HG02943 (cell line): ENCODE data around the gene GDPD3.

Experiments
- ATAC-seq: cut with Tn5 transposase; IDR thresholded peaks from one replicate; pipeline ENCODE4 v1.9.1; 2021; ENCODE audit warnings: mild to moderate bottlenecking, low read depth, moderate library complexity; ENCODE audit not compliant: unreplicated experiment

The GDPD3 gene, protein sequence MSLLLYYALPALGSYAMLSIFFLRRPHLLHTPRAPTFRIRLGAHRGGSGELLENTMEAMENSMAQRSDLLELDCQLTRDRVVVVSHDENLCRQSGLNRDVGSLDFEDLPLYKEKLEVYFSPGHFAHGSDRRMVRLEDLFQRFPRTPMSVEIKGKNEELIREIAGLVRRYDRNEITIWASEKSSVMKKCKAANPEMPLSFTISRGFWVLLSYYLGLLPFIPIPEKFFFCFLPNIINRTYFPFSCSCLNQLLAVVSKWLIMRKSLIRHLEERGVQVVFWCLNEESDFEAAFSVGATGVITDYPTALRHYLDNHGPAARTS

DNA sequence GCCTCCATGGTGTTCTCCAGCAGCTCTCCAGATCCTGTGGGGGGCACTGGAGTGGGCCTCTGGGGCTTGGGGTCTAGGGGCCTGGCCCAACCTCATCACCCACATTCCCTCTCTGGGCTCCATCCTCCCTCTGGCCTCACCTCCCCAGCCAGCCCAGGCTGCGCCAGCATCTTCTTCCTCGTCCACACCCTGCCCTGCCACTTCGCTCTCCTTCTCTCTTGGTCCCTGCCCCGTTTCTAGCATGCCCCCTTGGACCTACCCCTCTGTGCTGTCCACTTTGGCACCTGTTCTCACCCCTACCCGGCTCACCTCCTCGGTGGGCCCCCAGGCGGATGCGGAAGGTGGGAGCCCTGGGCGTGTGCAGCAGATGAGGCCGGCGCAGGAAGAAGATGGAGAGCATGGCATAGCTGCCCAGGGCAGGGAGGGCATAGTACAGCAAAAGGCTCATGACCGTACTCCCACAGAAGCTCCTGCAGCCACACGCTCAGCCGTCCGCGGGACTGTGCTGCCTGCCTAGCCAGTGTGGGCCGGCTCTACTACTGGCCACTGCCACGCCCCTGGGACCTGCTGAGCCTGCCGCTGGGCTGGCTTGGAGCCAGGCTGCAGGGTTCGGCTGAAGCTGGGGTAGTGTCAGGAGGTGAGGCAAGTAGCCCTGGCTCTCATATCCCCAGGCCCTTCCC is at the start of gene GDPD3:
GDPD3 (minus strand) TSS at position 507 of the 680 bp plus-strand sequence; CDS start at position 448, 59 bp downstream.
- no peak for ATAC-seq

DNA sequence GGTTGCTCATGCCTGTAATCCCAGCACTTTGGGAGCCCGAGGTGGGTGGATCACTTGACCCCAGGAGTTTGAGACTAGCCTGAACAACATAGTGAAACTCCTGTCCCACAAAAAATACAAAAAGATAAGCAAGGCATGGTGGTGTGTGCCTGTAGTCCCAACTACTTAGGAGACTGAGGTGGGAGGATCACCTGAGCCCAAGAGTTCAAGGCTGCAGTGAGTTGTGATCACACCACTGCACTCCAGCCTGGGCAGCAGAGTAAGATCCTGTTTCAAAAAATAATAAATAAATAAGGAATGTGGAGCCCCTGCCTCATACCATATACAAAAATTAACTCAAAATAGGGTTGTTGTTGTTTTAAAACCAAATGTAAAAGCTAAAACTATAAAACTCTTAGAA is 43.9 kb upstream of the GDPD3 start:
- ATAC-seq = no peak

DNA sequence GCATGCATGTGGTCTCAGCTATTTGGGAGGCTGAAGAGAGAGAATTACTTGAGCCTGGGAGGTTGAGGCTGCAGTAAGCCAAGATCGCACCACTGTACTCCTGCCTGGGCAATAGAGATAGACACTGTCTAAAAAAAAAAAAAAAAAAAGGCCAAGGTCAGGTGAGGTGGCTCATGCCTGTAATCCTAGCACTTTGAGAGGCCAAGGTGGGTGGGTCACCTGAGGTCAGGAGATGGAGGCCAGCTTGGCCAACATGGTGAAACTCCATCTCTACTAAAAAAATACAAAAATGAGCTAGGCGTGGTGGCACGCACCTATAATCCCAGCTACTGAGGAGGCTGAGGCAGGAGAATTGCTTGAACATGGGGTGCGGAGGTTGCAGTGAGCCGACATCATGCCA is 41.9 kb upstream of the GDPD3 start:
- ATAC-seq = no peak

DNA sequence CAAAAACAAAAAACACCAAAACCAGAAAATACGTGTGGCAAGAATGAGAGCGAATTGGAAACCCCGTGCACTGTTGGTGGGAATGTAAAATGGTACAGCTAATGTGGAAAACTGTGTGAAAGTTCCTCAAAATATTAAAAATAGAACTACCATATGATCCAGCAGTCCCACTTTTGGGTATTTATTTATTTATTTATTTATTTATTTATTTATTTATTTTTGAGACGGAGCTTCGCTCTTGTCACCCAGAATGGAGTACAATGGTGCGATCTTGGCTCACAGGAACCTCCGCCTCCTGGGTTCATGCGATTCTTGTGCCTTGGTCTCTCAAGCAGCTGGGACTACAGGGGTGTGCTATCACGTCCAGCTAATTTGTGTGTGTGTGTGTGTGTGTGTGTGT is 39.2 kb upstream of the GDPD3 start:
- ATAC-seq = no peak

DNA sequence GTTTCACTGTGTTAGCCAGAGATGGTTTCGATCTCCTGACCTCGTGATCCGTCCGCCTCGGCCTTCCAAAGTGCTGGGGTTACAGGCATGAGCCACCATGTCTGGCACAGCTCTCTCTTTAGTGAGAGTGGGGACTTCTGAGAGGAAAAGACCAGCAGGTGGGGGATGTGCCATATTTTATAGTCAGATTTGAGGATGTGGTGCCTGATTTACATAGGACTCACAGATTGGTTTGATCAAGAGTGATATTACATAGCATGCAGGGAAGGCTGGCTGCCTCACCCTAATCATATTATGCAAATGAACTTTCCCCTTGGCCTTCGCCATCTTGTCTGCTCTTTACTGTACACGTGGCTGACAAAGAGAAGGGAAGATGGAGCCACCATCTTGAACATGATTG is 37.8 kb upstream of the GDPD3 start:
- ATAC-seq = no peak

DNA sequence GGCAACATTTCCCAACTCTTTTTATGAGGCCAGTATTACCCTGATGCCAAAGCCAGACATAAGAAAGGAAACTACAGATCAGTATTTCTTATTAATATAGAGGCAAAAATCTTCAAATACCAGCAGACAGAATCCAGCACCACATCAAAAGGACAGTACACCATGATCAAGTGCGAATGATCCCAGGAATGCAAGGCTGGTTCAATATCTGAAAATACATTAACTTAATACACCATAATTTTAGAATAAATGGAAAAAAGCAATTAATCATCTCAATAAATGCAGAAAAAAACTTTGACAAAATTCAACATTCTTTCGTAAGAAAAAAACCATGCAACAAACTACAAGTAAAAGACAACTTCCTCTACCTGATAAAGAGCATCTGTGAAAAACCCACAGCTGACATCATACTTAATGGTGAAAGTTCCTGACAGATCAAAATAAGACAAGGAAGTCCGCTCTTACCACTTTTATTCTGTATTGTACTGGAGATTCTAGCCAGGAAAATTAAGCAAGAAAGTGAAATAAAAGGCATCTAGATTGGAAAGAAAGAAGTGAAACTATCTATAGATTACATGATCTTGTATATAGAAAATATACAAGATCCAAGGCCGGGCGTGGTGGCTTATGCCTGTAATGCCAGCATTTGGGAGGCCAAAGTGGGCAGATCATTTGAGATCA is 36.1 kb upstream of the GDPD3 start:
- no peak for ATAC-seq

DNA sequence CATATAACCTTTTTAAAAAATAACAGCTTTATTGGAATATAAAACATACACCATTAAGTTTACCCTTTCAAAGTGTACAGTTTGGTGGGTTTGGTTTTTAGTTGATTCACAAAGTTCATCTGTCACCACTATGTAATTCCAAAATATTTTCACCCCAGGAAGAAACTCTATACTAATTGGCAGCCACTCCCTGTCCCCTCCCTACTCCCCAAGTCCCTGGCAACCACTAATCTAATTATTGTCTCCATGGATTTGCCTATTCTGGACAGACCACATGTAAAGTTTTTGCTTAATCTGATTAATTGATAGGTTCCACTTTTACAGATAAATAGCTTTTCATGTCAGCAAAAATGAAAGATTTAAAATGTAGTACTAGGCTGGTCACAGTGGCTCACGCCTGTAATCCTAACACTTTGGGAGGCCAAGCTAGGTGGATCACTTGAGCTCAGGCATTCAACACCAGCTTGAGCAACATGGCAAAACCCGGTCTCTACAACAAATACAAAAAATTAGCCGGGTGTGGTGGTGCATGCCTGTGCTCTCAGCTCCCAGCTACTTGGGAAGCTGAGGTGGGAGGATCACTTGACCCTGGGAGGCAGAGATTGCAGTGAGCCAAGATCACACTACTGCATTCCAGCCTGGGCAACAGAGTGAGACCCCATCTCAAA is 34.6 kb upstream of the GDPD3 start:
- no peak for ATAC-seq

DNA sequence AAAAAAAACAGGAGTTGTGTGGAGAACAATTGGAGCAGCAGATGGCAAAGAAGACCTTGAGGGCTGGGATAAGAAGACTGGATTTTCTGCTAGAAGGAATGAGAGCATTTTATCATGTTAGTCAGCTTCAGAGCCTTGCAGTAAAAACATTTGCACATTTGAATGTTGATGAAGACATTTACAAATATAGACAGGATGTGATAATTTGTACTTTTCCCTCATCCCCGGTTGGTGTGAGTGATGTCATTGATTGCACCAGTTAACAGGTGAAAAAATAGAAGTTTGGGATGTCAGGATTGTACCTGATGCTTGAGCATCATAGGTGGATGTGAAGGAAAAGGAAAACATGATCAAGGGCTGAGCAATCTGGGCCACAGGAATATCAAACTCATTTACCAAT is 32.3 kb upstream of the GDPD3 start:
- no peak for ATAC-seq

DNA sequence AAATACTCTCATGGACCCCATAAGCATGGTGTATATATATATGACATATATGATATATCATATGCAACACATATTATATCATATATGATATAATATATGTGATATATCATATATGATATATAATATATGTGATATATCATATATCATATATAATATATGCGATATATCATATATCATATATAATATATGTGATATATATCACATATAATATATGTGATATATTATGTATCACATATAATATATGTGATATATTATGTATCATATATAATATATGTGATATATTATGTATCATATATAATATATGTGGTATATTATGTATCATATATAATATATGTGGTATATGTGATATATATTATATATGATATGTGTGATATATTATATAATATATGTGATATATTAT is 31.6 kb upstream of the GDPD3 start:
- no peak for ATAC-seq

DNA sequence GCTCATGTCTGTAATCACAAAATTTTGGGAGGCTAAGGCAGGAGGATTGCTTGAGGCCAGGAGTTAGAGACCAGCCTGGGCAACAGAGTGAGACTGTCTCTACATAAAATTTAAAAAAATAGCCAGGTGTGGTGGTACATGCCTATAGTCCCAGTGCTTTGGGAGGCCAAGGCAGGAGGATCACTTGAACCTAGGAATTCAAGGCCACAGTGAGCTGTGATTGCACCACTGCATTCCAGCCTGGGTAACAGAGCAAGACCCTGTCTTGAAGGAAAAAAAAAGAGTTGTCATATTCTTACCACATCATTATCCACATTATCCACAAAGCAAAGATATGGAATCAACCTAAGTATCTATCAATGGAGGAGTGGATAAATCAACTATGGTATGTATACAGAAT is 30.7 kb upstream of the GDPD3 start:
- ATAC-seq = no peak

DNA sequence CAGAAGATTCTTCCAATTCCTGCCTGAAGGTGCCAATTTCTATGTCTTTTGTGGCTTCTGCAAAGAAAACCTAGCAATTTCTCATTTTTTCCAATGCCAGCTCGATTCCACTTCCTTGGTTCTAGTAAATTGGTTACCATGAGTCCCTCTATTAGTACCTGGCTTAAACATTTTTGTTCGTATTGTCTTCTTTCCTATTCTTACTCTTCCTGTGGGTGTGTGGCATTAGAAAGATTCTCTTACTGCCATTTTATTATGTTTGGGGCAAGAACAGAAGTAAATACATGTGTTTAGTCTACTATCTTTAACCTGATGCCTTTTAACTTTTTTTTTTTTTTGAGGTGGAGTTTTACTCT is 30.0 kb upstream of the GDPD3 start:
- ATAC-seq = no peak

DNA sequence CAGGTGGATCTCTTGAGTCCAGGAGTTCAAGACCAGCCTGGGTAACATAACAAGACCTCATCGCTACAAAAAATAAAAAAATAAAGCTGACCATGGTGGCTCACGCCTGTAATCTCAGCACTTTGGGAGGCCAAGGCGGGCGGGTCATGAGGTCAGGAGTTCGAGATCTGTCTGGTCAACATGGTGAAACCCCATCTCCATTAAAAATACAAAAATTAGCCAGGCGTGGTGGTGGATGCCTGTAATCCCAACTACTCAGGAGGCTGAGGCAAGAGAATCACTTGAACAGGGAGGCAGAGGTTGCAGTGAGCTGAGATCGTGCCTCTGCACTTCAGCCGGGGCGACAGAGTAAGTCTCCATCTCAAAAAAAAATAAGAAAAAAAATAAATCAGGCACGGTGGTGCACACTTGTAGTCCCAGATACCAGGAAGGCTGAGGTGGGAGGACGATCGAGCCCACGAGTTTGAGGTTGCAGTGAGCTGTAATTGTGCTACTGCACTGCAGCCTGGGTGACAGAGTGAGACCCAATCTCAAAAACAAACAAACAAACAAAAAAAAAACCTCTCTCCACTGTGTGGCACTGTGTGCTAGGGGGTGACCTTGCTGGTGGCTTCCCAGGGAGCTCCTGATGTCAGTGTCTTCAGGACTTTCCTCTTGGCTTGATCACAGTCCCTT is 29.5 kb upstream of the GDPD3 start:
- ATAC-seq = no peak

DNA sequence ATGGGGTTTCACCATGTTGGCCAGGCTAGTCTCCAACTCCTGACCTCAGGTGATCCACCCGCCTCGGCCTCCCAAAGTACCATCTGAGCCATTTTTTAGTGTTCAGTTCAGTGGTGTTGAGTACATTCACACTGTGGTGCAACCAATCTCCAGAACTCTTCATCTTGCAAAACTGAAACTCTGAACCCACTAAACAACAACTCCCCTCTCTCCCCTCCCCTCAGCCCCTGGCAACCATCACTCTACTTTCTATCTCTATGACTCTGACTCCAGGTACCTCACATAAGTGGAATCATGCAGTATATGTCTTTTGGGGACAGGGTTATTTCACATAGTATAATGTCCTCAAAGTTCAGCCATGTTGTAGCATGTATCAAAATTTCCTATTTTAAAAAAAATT is 28.4 kb upstream of the GDPD3 start:
- ATAC-seq = no peak

DNA sequence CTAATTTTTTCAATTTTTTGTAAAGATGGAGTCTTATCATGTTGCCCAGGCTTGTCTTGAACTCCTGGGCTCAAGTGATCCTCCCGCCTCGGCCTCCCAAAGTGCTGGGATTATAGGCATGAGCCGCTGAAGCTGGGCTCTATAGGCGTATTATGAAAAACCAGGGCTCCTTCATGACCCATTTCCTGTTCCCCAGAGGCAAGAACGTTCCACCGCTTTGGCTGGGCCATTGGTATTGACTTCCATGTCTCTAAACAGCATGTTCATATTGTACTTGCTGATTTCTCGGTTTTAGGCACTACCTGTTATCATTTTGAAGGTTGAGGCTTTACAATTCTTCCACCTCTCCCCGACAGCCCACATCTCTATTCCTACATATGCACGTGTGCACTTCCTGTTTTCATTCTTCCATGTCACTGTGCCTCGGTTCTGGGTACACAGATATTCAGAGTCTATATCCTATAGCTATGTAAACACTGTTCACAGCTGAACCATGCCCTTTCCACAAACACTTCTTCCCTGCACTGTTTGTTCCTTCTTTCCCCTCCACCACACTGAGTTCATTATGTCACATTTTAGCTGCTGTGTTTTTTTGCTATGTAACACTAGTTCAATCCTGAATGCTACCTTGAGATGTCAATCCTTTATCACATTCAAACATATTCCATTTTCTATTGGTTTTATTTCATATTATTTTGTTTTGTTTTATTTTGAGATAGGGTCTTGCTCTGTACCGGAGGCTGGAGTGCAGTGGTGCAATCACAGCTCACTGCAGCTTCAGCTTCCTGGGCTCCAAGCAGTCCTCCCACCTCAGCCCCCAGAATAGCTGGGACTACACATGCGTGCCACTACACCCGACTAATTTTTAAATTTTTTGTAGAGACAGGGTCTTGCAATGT is 26.5 kb upstream of the GDPD3 start:
- ATAC-seq = no peak

DNA sequence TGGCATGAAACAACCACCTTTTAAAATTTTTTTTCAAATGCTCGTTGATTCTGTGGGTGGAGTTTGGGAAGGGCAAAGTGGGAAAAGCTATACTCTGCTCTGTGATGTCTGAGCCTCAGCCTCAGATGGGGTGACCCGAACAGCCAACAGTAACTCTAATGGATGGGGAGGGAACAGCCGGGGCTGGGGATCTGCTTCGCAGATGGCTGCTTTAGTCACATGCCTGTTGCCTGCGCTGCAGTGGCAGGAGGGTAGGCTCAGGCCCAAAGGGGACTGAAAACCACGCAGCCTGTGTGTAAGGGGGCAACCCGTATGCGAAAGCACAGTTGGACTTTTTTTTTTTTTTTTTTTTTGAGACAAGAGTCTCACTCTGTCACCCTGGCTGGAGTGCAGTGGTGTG is 24.6 kb upstream of the GDPD3 start:
- no peak for ATAC-seq

DNA sequence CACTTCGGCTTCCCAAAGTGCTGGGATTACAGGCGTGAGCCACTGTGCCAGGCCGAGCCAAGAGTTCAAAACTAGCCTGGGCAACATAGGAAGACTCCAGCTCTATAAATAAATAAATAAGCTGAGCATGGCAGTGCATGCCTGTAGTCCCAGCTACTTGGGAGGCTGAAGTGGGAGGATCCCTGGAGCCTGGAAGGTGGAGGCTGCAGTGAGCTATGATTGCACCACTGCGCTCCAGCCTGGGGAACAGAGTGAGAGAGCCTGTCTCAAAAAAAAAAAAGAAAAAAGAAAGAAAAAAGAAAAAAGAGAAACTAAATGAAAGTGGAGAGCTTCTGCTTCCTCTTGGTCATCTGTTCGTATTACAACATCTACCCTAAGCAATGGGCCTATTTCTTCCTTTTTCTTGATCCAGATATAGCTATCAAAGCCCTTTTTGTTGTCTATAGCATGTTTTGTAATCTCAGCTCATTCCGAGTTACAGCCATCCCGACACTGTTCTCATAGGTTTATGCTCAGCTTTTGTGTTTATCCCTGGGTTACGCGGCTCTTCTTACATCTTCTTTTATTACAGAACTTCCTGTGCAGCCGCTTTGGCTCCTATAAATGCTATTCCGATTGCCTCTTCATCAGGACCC is 23.8 kb upstream of the GDPD3 start:
- ATAC-seq = no peak

DNA sequence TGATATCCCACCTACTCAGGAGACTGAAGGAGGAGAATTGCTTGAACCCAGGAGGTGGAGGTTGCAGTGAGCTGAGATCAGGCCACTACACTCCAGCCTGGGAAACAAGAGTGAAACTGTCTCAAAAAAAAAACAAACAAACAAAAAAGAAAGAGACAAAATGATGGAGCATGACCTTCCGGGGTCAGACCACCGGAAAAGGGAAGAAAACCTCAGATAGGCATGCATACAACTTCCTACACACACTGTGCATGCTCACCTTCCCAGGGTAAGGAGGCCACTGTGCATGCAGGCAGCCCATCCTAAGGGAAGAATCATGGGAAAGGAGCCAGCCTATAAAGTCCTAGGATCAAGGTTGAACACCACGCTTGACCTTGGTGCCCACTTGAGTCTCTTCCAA is 19.3 kb upstream of the GDPD3 start:
- no peak for ATAC-seq

DNA sequence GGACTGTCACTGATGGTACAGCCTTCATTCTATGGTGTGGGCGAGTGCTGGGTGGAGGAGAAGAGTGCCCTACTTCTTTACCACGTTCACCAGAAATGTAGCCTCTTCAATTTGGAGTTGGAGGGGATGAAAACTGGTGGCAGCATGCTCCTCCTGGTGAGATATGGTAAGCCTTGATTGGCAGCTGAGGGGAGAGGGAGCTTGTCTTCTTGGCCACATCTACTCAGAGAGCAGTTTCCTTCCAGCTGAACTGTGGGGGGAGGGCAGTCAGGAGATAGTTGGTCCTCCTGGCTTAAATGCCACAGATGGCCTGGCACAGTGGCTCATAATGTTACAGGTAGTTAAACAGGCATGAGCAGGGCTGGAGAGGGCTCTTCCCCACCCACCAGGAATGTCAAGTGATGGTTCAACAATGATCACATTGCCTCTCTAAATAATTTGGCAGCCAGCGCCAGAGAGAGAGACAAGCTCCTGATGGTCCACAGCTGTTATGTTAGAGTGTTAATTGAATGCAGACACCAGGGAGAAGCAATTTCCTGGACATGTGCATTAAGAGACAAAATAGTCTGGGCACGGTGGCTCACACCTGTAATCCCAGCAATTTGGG is 18.6 kb upstream of the GDPD3 start:
- no peak for ATAC-seq

DNA sequence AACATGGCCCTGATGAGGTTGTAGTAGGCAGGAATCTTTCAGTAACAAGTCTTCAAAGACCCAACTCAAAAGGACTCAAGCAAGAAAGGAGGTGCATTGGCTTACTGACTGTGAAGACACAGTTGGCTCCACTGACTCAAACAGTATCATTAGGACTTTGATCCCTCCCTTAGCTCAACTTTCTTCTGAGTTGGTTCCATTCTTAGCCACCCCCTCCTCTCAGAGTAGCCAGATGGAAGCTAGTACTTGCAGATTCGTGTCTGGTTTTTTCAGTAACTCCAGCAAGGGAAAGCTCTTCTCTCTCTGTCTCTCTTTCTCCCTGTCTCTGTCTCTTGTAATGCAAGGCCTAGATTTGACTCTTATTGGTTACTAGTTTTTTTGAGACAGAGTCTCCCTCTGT is 14.7 kb upstream of the GDPD3 start:
- no peak for ATAC-seq
